K562 (cell line): Measurements from ENCODE around the gene SFXN2. TPM values are rescaled to one million over a fixed set of nuclear protein-coding genes. Genes with fewer than 3 reads are reported as not detected.

ENCODE experiments used
- E4F1 ChIP-seq: fragments of 250-450 bp; sonication (Bioruptor Pico); IDR thresholded peaks from 2 replicates; pipeline ENCODE4 v1.5.0; 2021; ENCODE audit warnings: mild to moderate bottlenecking, borderline replicate concordance
- GTF2F1 ChIP-seq: IDR thresholded peaks from 2 replicates; pipeline ENCODE4 v1.6.1; 2011; ENCODE audit warnings: low read depth, low read length, improper control_type of control experiment
- NONO ChIP-seq, 2 experiments: fragments of 200-400 bp in 1 of 2; fragments of 450-650 bp in 1 of 2; formaldehyde crosslinking in 1 of 2; IDR thresholded peaks; 2 replicates each; pipeline ENCODE4 v1.6.1; 2017; ENCODE audit warnings: low read depth in 2 of 2, mild to moderate bottlenecking in 2 of 2, moderate library complexity in 2 of 2, low read length in 1 of 2
- PCBP2 ChIP-seq: fragments of 200-400 bp; formaldehyde crosslinking; IDR thresholded peaks from 2 replicates; pipeline ENCODE4 v1.6.1; 2018; ENCODE audit warnings: low read length, low read depth, mild to moderate bottlenecking, moderate library complexity; ENCODE audit not compliant: poor library complexity, severe bottlenecking
- polyA plus RNA-seq, 8 experiments: library from polyadenylated mRNA; depleted of rRNA in 4 of 8; stranded (reverse) in 5 of 8; unstranded in 3 of 8; fragments of >200 nt; fragmentation: Nextera tagmentation in 2 of 8; fragmentation: Illumina TruSeq in 1 of 8; extraction: Ambion mirVana in 2 of 8; extraction: Trizol in 1 of 8; gene quantifications; 2 replicates each; pipeline versions ENCODE4 v1.2.1 to v1.2.3, GENCODE V29; 2011 to 2014; ENCODE audit warnings: inconsistent platforms in 1 of 8, missing spikeins in 1 of 8
- total RNA-seq, 7 experiments: library from RNA; depleted of rRNA in 6 of 7; stranded (reverse); fragments of >200 nt in 6 of 7; fragmentation: Illumina TruSeq in 2 of 7; extraction: Trizol in 2 of 7; gene quantifications; 2 replicates each; pipeline versions ENCODE4 v1.2.1 to v1.2.3, GENCODE V29; 2011 to 2021; ENCODE audit warnings: low replicate concordance in 1 of 7
- TF ChIP-seq, protein P1 (sequence below): fragments of 250-450 bp; sonication (Bioruptor Pico); IDR thresholded peaks from 2 replicates; pipeline ENCODE4 v1.8.0; 2022; ENCODE audit warnings: inconsistent platforms, mild to moderate bottlenecking, moderate library complexity, borderline replicate concordance

The SFXN2 gene
- total and polyA plus RNA-seq, 9 of the 15 experiments (the other 6 are each of a cell fraction or from before 2014, with no cell fraction given) = 7.3 to 23.8 (median 15.7) TPM

DNA sequence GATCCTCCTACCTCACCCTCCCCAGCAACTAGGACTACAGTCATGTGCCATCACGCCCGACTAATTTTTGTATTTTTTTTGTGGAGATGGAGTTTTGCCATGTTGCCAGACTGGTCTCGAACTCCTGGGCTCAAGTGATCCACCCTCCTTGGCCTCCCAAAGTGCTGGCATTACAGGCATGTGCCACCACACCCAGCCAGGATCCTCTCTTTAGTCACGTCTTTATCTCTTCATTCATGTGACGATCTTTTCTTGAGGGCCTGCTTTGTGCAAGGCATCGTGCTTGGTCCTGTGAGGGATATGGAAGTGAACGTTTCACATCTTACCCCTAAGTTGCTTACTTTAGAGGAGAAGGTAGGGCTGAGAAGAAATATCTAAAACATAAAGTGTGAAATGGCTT is 50.9 kb downstream of the SFXN2 start (continued):
- TF ChIP-seq NONO (IDR thresholded peaks at IDR 0.05; ENCODE audit: low read depth in 2 of 2, low read length in 1 of 2) = no peak
- TF ChIP-seq PCBP2 = no peak
- TF ChIP-seq, protein P1, sequence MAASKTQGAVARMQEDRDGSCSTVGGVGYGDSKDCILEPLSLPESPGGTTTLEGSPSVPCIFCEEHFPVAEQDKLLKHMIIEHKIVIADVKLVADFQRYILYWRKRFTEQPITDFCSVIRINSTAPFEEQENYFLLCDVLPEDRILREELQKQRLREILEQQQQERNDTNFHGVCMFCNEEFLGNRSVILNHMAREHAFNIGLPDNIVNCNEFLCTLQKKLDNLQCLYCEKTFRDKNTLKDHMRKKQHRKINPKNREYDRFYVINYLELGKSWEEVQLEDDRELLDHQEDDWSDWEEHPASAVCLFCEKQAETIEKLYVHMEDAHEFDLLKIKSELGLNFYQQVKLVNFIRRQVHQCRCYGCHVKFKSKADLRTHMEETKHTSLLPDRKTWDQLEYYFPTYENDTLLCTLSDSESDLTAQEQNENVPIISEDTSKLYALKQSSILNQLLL (CRISPR knock-in tag) = no peak
- TF ChIP-seq GTF2F1 = no peak
- TF ChIP-seq E4F1 (CRISPR knock-in tag) = no peak
